ENCODE results near the gene JAK1.
A peak's percentile ranks its signal among the peaks of the same experiment; 100 is the strongest.

JAK1 gene

DNA sequence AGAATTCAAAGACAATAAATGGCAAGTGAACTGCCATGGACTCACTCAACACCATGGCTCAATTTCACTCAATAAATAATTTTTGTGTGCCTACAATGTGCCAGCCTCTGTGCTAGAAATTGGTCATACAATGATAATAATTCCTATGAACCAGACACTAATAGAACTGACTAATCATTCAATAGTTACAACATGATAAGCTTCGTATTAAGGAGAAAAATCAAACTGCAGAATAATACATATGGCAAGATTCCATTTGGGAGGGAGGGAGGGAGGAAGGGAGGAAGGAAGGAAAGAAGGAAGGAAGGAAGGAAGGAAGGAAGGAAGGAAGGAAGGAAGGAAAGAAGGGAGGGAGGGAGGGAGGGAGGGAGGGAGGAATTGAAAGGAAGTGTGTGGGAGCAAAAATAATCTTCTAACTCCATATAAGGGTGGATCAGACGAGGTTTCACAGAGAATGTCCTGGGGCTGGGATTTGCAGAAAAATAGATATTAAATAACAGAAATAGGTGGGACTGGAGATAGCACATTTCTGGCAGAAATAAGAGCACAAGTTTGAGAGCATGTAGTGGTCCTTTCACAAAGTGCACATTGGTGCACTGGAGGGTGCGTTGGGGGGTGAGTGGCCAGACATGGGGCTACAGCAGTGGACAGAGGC is 52.9 kb downstream of the JAK1 start:
- DNase-seq: no peak
- TF ChIP-seq GATA1 (IDR thresholded peaks at IDR 0.05; ENCODE audit: low read depth, low read length): no peak
- no peak for TF ChIP-seq POLR2A (IDR thresholded peaks at IDR 0.05; ENCODE audit: low read length)

DNA sequence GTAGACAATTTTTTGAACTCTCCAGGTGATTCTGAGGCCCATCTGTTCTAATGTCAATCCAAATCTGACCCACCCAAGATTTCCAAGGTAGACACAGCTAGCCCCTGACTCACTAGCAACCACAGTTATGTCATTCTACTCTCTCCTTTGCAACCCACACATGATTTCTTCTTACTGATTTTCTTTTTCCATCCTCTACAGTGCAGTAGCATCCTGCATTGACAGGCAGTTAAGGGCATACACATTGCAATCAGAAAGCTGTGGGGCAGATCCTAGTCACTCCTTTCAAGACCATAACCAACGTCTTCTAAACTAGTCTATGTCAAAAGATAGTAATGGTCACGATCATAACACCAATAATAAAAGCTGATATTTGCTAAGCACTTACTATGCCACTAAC is 54.2 kb downstream of the JAK1 start:
- TF ChIP-seq GATA1 (IDR thresholded peaks at IDR 0.05; ENCODE audit: low read depth, low read length) (no peak), POLR2A (IDR thresholded peaks at IDR 0.05; ENCODE audit: low read length) (no peak)
- no peak for DNase-seq

DNA sequence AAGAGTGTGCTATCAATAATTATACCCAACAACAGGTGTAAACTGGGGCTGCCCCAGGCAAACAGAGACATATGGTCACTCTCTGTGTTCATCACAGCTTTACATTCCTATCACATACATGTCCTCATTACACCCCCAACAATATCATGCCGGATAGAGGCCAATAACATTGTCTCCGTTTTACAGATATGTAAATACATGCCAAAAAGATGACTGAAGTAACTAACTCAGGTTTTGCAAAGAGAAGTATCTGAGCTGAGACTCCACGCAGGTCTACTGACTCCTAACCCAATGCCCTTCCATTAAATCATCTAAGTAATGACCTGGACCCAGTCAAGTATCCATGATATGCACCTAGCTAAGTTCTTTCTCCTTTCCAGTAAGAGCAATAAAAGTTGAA is 55.0 kb downstream of the JAK1 start:
- no peak for DNase-seq
- TF ChIP-seq POLR2A (IDR thresholded peaks at IDR 0.05; ENCODE audit: low read length): no peak
- TF ChIP-seq GATA1 (IDR thresholded peaks at IDR 0.05; ENCODE audit: low read depth, low read length): no peak

GRCh38 chr1:64909031-64909430 is 57.3 kb downstream of the JAK1 start:
- no peak for DNase-seq
- TF ChIP-seq GATA1 (IDR thresholded peaks at IDR 0.05; ENCODE audit: low read depth, low read length): no peak
- TF ChIP-seq POLR2A (IDR thresholded peaks at IDR 0.05; ENCODE audit: low read length): no peak

DNA sequence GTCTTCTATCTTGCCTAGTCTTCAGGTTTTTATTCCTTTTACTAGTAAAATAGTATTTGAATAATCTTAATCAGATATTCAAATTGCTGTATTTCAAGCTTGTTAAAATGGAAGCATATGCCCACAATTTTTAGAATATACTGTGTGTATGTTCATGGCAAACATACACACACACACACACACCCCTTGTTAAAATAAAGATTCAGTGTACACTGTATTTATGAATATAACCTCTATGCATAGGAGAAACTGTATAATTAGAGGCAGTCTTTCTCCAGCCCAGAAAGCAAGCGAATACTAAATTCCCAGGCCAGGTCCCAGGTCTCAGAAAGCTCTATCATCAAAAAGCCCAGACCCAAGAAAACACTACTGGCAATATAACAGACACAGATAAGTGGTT is 57.8 kb downstream of the JAK1 start:
- TF ChIP-seq GATA1 (IDR thresholded peaks at IDR 0.05; ENCODE audit: low read depth, low read length) (no peak), POLR2A (IDR thresholded peaks at IDR 0.05; ENCODE audit: low read length) (no peak)
- DNase-seq: no peak

DNA sequence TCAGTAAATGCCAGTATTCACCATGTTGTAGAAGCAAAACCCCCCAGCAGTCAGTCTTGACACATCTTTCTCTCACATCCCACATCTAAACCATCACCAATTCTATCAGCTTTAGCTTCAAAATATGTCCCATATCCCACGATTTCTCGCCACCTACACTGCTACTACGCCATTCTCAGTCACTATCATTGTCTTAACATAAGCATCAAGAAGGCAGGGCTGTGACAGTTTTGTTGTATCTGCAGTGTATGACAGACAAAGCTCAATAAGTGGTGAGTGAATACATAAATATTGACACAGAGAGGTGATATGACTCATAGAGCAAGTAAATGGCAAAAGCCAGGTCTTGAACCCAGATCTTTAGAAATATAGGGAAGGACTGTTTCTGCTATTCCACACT is 59.9 kb downstream of the JAK1 start:
- TF ChIP-seq POLR2A (IDR thresholded peaks at IDR 0.05; ENCODE audit: low read length) (no peak), GATA1 (IDR thresholded peaks at IDR 0.05; ENCODE audit: low read depth, low read length) (no peak)
- DNase-seq: no peak

DNA sequence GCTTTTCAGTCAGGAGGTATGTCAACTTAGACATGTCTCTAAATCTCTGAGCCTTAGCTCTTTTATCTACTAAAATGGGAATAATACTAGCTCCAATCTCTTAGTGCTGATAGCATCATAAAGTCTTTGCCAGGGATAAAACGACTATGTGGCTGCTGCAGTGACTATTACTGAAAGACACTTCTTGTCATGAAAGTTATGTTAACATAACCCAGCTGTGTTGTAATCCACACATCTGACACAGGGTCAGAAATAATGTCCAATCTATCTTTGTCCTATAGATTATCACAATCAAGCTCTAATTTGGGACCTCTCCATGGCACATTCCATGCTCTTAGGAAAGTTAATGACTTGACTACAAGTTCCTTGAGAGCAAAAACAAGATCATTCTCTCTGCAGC is 62.8 kb downstream of the JAK1 start:
- no peak for TF ChIP-seq POLR2A (IDR thresholded peaks at IDR 0.05; ENCODE audit: low read length)
- TF ChIP-seq GATA1 (IDR thresholded peaks at IDR 0.05; ENCODE audit: low read depth, low read length): no peak
- no peak for DNase-seq

DNA sequence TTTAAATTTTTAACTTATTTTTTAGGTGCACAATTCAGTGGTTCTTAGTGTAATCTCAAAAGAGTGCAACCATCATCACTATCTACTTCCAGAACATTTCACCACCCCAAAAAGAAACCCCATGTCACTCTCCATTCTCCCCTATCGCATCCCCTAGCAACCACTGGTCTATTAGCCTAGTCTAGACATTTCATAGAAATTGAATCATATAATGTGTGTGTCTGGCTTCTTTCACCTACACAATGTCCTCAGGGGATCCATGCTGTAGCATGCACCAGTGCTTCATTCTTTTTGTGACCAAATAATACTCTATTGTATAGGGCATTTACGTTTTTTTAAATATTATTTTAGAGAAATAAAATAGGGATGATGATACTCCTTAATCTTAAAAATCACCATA is 64.7 kb downstream of the JAK1 start:
- DNase-seq: no peak
- TF ChIP-seq GATA1 (IDR thresholded peaks at IDR 0.05; ENCODE audit: low read depth, low read length) (no peak), POLR2A (IDR thresholded peaks at IDR 0.05; ENCODE audit: low read length) (no peak)

GRCh38 chr1:64900916-64901315 is 65.4 kb downstream of the JAK1 start:
- TF ChIP-seq GATA1 (IDR thresholded peaks at IDR 0.05; ENCODE audit: low read depth, low read length) (no peak), POLR2A (IDR thresholded peaks at IDR 0.05; ENCODE audit: low read length) (no peak)
- no peak for DNase-seq

- DNase-seq: peak; percentile 70 to 78
- TF ChIP-seq POLR2A (IDR thresholded peaks at IDR 0.05; ENCODE audit: low read length) (no peak), GATA1 (IDR thresholded peaks at IDR 0.05; ENCODE audit: low read depth, low read length) (no peak)
Measured at GRCh38 chr1:64898107-64898861, 68.1 kb downstream of the JAK1 start.

- DNase-seq: no peak
- TF ChIP-seq GATA1 (IDR thresholded peaks at IDR 0.05; ENCODE audit: low read depth, low read length) (no peak), POLR2A (IDR thresholded peaks at IDR 0.05; ENCODE audit: low read length) (no peak)
Measured at GRCh38 chr1:64896551-64896950, 69.8 kb downstream of the JAK1 start.

GRCh38 chr1:64895500-64895899 is 70.8 kb downstream of the JAK1 start:
- TF ChIP-seq POLR2A (IDR thresholded peaks at IDR 0.05; ENCODE audit: low read length): no peak
- TF ChIP-seq GATA1 (IDR thresholded peaks at IDR 0.05; ENCODE audit: low read depth, low read length): no peak
- no peak for DNase-seq

GRCh38 chr1:64894438-64895196 is 71.7 kb downstream of the JAK1 start:
- DNase-seq: no peak
- TF ChIP-seq GATA1 (IDR thresholded peaks at IDR 0.05; ENCODE audit: low read depth, low read length) (no peak), POLR2A (IDR thresholded peaks at IDR 0.05; ENCODE audit: low read length) (no peak)

DNA sequence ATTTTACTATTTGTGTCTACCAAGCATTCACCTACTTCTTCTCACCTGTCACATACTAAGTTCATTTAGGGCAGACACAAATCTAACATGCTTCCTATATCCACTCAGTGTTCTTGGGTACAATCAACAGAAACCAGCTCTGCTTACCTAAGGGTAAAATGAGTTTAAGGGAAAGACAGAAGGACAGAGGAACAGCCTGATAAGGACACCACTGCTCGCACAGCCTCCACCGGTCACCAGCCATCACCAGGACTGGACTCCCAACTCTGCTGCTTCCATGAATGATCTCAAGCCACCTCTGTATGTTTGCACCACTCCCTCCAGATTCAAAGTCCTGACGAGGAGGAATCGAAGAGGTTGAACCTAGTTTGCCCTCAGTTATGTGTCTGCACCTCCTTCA is 72.4 kb downstream of the JAK1 start:
- DNase-seq: no peak
- TF ChIP-seq GATA1 (IDR thresholded peaks at IDR 0.05; ENCODE audit: low read depth, low read length) (no peak), POLR2A (IDR thresholded peaks at IDR 0.05; ENCODE audit: low read length) (no peak)
